ENCODE results near the gene LRRK2.

LRRK2 gene

DNA sequence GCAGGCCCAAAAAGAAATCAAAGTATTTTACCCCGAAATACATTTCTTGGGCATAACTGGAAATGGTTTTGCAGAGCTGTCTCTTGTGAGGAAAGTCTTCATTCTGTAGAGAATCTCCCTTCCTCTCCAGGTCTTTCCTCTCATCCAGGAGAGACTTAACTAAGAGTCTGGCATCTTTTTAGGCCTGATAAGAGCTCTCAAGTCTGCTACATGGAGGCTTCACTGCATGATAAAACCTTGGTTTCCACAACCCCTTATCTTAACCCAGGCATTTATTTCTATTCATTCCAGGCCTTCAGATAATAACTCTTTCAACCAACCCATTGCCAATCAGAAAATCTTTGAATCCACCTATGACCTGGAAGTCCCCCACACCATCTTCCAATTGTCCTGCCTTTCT lies 41.1 kb upstream of the LRRK2 start:
- no peaks in the 10 kb centered on the region for H3K36me3 ChIP-seq (ENCODE audit: control insufficient read depth, insufficient read depth, low read length)
- TF ChIP-seq, protein P1, sequence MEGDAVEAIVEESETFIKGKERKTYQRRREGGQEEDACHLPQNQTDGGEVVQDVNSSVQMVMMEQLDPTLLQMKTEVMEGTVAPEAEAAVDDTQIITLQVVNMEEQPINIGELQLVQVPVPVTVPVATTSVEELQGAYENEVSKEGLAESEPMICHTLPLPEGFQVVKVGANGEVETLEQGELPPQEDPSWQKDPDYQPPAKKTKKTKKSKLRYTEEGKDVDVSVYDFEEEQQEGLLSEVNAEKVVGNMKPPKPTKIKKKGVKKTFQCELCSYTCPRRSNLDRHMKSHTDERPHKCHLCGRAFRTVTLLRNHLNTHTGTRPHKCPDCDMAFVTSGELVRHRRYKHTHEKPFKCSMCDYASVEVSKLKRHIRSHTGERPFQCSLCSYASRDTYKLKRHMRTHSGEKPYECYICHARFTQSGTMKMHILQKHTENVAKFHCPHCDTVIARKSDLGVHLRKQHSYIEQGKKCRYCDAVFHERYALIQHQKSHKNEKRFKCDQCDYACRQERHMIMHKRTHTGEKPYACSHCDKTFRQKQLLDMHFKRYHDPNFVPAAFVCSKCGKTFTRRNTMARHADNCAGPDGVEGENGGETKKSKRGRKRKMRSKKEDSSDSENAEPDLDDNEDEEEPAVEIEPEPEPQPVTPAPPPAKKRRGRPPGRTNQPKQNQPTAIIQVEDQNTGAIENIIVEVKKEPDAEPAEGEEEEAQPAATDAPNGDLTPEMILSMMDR (IDR thresholded peaks at IDR 0.05): no peak
- H3K27me3 ChIP-seq (ENCODE audit: control insufficient read depth, insufficient read depth, low read length): no peaks in the 10 kb centered on the region
- no peak overlapping the region for H3K27ac ChIP-seq
- peak overlapping the region; percentile 42 for H2AFZ ChIP-seq
- H3K9me3 ChIP-seq (ENCODE audit: control insufficient read depth, low read length): no peaks in the 10 kb centered on the region
- no peak overlapping the region for H3K4me2 ChIP-seq (ENCODE audit: low read length)
- no peak overlapping the region for H3K4me3 ChIP-seq (ENCODE audit: low read depth, low read length)
- H3K79me2 ChIP-seq: no peaks in the 10 kb centered on the region
- H3K9ac ChIP-seq: no peak overlapping the region
- H3K4me1 ChIP-seq: no peaks in the 10 kb centered on the region

DNA sequence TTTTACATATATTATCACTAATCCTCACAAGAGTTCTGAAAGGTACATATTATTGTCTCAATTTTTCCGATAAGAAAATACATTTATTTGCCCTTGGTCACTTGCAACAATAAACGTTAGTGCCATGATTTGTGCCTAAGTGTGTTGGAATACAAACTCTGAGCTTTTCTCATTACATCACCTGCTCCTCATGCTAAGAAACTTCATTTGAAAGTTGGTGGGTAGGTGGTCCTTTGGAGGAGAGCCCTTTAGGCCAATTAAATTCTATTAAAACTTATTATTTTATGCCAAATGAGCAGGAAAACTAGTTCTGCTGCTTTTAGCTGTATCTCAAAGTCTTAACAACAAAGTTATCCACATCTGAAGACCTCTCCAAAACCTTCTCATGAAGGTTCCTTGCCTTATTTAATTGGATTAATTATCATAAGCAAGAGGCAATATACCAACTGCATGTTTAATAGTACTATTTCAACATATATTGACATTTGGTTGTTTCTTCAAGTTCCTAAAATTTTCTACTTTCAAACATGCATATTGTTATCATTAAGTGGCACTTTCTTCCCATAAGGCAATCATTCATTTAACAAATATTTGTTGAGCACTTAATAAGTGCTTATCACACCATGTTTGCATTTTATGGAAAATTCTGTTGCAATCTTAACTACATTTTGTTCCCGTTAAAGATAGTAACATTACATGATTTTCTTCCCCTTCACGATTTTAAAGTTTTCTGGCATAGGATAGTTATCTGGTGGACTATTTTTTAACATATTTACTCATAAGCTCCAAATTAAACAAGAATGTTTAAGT lies 40.1 kb upstream of the LRRK2 start:
- H3K4me1 ChIP-seq: no peaks in the 10 kb centered on the region
- H3K9me3 ChIP-seq (ENCODE audit: control insufficient read depth, low read length): no peaks in the 10 kb centered on the region
- no peaks in the 10 kb centered on the region for H3K36me3 ChIP-seq (ENCODE audit: control insufficient read depth, insufficient read depth, low read length)
- H3K79me2 ChIP-seq: no peaks in the 10 kb centered on the region
- no peak overlapping the region for H2AFZ ChIP-seq
- TF ChIP-seq, protein P1 (IDR thresholded peaks at IDR 0.05): no peak
- no peak overlapping the region for H3K4me2 ChIP-seq (ENCODE audit: low read length)
- H3K27me3 ChIP-seq (ENCODE audit: control insufficient read depth, insufficient read depth, low read length): no peaks in the 10 kb centered on the region
- H3K27ac ChIP-seq: no peak overlapping the region
- H3K9ac ChIP-seq: no peak overlapping the region
- no peak overlapping the region for H3K4me3 ChIP-seq (ENCODE audit: low read depth, low read length)

DNA sequence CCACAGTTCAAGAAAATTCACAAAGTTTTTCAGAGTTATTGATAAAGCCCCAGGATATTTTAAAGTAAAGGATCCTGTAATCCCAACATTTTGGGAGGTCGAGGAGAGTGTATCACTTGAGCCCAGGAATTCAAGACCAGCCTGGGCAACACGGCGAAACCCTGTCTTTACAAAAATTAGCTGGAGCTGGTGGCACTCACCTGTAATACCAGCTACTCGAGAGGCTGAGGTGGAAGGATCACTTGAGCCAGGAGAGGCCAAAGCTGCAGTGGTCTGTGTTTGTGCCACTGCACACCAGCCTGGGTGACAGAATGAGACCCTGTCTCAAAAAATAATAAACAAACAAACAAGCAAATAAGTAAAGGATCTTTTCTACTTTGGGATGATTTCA lies 39.5 kb upstream of the LRRK2 start:
- H2AFZ ChIP-seq: no peak overlapping the region
- no peaks in the 10 kb centered on the region for H3K4me1 ChIP-seq
- no peaks in the 10 kb centered on the region for H3K79me2 ChIP-seq
- H3K9me3 ChIP-seq (ENCODE audit: control insufficient read depth, low read length): no peaks in the 10 kb centered on the region
- no peaks in the 10 kb centered on the region for H3K36me3 ChIP-seq (ENCODE audit: control insufficient read depth, insufficient read depth, low read length)
- H3K27me3 ChIP-seq (ENCODE audit: control insufficient read depth, insufficient read depth, low read length): no peaks in the 10 kb centered on the region
- H3K4me3 ChIP-seq (ENCODE audit: low read depth, low read length): no peak overlapping the region
- TF ChIP-seq, protein P1 (IDR thresholded peaks at IDR 0.05): no peak
- H3K4me2 ChIP-seq (ENCODE audit: low read length): no peak overlapping the region
- no peak overlapping the region for H3K9ac ChIP-seq
- no peak overlapping the region for H3K27ac ChIP-seq

DNA sequence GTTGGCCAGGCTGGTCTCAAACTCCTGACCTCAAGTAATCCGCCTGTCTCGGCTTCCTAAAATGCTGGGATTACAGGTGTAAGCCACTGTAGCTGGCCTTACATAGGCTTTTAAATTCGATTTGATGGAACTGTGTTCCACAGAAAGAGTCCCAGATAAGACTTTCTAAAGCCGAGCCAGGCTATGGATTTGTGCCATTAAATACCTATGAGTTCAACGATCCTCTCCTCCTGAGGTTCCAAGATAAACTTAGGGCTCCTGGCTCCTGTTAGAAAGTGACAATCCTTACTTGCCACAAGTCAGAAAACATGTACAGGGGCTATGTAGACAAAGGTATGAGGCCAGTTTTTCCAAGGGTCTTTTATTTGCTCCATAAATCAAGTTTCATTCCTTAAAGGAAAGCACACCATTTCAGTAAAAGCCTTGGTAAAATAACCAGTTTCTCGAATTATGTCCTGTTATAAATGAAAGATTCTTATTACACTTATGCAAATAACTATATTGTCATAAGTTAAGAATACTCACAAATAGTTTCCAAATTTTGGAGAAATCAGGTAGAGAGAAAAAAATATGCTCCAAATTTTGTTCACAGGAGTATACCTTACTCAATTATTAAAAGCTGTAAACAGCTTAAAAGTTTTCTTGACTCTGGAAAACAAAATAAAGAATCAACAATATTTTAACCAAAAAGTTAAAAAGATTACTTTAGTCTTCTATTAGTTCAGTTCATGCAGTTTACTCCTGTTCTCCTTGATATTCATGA lies 36.1 kb upstream of the LRRK2 start:
- Histone ChIP-seq H3K4me2 (ENCODE audit: low read length) (no peak overlapping the region), H3K4me1 (no peaks in the 10 kb centered on the region), H3K27ac (no peak overlapping the region), H3K9ac (no peak overlapping the region), H3K36me3 (ENCODE audit: control insufficient read depth, insufficient read depth, low read length) (no peaks in the 10 kb centered on the region), H2AFZ (no peak overlapping the region), H3K27me3 (ENCODE audit: control insufficient read depth, insufficient read depth, low read length) (no peaks in the 10 kb centered on the region), H3K4me3 (ENCODE audit: low read depth, low read length) (no peak overlapping the region), H3K79me2 (no peaks in the 10 kb centered on the region), H3K9me3 (ENCODE audit: control insufficient read depth, low read length) (no peaks in the 10 kb centered on the region)
- TF ChIP-seq, protein P1 (IDR thresholded peaks at IDR 0.05): no peak
